ENCODE measurements around the gene ELMO1. TPM values are rescaled to one million over a fixed set of nuclear protein-coding genes. Genes with fewer than 3 reads are reported as not detected.

Gene ELMO1
- total and polyA plus RNA-seq, 9 donors = 8.9 to 48.9 (median 28.0) TPM

DNA sequence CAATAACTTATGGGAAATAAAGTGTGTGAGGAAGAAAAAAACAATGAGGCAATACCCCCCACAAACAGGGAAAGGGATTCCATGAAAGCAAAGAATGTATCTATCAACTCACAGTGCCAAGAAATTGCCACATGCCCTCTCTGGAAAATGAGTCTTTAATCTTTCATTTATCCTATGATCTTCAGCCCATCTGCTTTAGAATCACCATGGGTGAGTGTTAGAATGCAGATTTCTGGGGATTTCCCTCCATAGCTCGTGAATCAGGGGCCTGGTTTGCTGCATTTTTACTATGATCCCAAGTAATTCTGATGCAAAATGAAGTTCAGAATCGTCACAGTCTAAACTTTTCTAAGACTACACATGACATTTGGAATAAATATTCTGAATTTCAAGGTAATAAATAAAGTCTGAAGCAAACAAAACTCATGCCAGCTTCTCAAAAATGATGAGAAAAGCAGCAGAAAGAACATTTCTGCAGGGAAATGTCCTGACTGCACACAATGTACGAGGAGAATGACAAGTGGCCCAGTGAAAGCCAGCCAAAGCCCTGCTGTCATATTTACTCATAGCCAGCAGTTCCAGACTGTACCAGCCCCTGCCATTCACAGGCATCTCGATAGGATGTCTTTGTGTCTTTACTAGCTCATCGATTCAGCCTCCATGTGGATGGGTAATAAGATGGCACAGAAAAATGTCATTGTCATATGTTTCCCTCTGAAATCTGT lies 167.1 kb downstream of the ELMO1 start:
- Histone ChIP-seq H3K27me3 (no peaks in the 10 kb centered on the region), H3K27ac (no peak overlapping the region), H3K4me1 (ENCODE audit: insufficient read depth) (peaks cover 22% of the 10 kb centered on the region), H3K36me3 (no peaks in the 10 kb centered on the region), H3K4me3 (no peak overlapping the region), H3K9me3 (no peaks in the 10 kb centered on the region)
- WGBS, 3 donors = 87 to 89% (median 88%) methylated on average over 5 of the region's 5 CpGs
- no peak for DNase-seq
- intact Hi-C loops (cut with DNase I) = loop anchor here in 1 of 4 donors (10.0 kb wide), 1 partner anchor 163 kb away; the partner anchor contains the start of gene ELMO1
- no peak for TF ChIP-seq EP300 (IDR thresholded peaks at IDR 0.05)
- no peak for TF ChIP-seq POLR2A (IDR thresholded peaks at IDR 0.05)
- TF ChIP-seq, protein P1, sequence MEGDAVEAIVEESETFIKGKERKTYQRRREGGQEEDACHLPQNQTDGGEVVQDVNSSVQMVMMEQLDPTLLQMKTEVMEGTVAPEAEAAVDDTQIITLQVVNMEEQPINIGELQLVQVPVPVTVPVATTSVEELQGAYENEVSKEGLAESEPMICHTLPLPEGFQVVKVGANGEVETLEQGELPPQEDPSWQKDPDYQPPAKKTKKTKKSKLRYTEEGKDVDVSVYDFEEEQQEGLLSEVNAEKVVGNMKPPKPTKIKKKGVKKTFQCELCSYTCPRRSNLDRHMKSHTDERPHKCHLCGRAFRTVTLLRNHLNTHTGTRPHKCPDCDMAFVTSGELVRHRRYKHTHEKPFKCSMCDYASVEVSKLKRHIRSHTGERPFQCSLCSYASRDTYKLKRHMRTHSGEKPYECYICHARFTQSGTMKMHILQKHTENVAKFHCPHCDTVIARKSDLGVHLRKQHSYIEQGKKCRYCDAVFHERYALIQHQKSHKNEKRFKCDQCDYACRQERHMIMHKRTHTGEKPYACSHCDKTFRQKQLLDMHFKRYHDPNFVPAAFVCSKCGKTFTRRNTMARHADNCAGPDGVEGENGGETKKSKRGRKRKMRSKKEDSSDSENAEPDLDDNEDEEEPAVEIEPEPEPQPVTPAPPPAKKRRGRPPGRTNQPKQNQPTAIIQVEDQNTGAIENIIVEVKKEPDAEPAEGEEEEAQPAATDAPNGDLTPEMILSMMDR (IDR thresholded peaks at IDR 0.05) = no peak

DNA sequence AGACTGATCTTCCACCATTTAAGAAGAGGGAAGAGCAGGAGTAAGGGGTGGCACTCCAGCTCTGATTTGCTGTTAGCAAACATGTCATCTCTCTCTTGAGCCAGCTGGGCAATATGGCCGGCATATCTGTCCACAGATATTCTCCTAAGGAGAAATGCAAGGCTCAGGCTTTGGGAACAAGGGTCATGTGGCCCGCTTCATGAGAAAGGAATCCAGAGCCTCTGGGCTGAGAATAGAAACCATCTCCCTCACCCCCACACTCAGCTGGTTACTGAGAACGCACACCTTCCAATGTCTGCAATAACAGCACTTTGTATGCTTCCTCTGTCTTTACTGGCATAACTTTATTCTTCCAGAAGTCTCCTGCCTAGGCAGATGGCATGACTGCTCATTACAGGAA lies 171.2 kb downstream of the ELMO1 start:
- no peak for DNase-seq
- no peaks in the 10 kb centered on the region for H3K27me3 ChIP-seq
- H3K36me3 ChIP-seq = no peaks in the 10 kb centered on the region
- intact Hi-C loops (cut with DNase I) = no loop called here
- no peak overlapping the region for H3K4me3 ChIP-seq
- TF ChIP-seq EP300 (IDR thresholded peaks at IDR 0.05) (no peak), POLR2A (IDR thresholded peaks at IDR 0.05) (no peak)
- TF ChIP-seq, protein P1 (IDR thresholded peaks at IDR 0.05) = no peak
- H3K27ac ChIP-seq = no peak overlapping the region
- WGBS, 3 donors = 86 to 92% (median 89%) methylated on average over 3 of the region's 3 CpGs
- no peaks in the 10 kb centered on the region for H3K4me1 ChIP-seq (ENCODE audit: insufficient read depth)
- H3K9me3 ChIP-seq = no peaks in the 10 kb centered on the region

GRCh38 chr7:37275078-37275710 lies 173.5 kb downstream of the ELMO1 start:
- Histone ChIP-seq H3K27me3 (no peaks in the 10 kb centered on the region), H3K4me3 (no peak overlapping the region), H3K36me3 (no peaks in the 10 kb centered on the region), H3K9me3 (no peaks in the 10 kb centered on the region), H3K4me1 (ENCODE audit: insufficient read depth) (no peaks in the 10 kb centered on the region), H3K27ac (no peak overlapping the region)
- TF ChIP-seq, protein P1 (IDR thresholded peaks at IDR 0.05) = no peak
- no peak for TF ChIP-seq POLR2A (IDR thresholded peaks at IDR 0.05)
- no peak for TF ChIP-seq EP300 (IDR thresholded peaks at IDR 0.05)
- no peak for DNase-seq
- intact Hi-C loops (cut with DNase I) = no loop called here
- 61 to 74% (median 70%) methylated on average over 5 of the region's 5 CpGs for WGBS, 3 donors

DNA sequence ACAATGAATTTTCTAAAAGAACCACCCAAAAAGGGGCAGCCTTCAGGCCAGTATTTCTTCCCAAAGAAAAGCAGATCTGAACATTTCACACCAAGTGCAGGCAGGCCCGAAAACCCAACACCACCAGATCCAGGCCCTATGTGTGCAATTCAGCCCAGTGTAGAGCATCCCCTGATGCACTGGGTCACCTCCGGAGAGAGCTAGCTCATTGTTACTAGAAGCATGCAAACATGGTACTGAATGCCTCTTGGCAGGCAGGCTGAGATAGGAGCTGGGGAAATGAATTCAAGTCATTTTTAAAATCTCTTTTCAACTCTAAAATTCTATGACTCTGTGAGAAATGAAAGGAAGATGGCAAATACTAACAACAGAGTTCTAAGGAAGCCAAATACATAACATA lies 174.8 kb downstream of the ELMO1 start:
- intact Hi-C loops (cut with DNase I) = no loop called here
- WGBS, 3 donors = 90 to 98% (median 91%) methylated on average over 2 of the region's 2 CpGs
- H3K27me3 ChIP-seq = no peaks in the 10 kb centered on the region
- H3K27ac ChIP-seq = no peak overlapping the region
- H3K4me3 ChIP-seq = no peak overlapping the region
- H3K9me3 ChIP-seq = no peaks in the 10 kb centered on the region
- no peaks in the 10 kb centered on the region for H3K4me1 ChIP-seq (ENCODE audit: insufficient read depth)
- no peak for DNase-seq
- TF ChIP-seq POLR2A (IDR thresholded peaks at IDR 0.05) = no peak
- TF ChIP-seq, protein P1 (IDR thresholded peaks at IDR 0.05) = no peak
- no peak for TF ChIP-seq EP300 (IDR thresholded peaks at IDR 0.05)
- no peaks in the 10 kb centered on the region for H3K36me3 ChIP-seq

All from ovary (tissue), 9 donors.